Activated naive CD8-positive, alpha-beta T cell (primary cell): ENCODE measurements around the gene MEGF11.

Experiments used
- H3K27ac Mint-ChIP-seq: one replicate; pipeline ENCODE4 v1.8.0; 2021; ENCODE audit warnings: mixed read lengths
- H3K27me3 Mint-ChIP-seq: one replicate; pipeline ENCODE4 v1.8.0; 2021; ENCODE audit warnings: mixed read lengths
- H3K36me3 Mint-ChIP-seq: one replicate; pipeline ENCODE4 v1.8.0; 2021; ENCODE audit warnings: mixed read lengths
- H3K4me1 Mint-ChIP-seq: one replicate; pipeline ENCODE4 v1.8.0; 2021; ENCODE audit warnings: low read depth, mixed read lengths
- H3K4me3 Mint-ChIP-seq: one replicate; pipeline ENCODE4 v1.8.0; 2021; ENCODE audit warnings: mild to moderate bottlenecking, mixed read lengths
- H3K9me3 Mint-ChIP-seq: one replicate; pipeline ENCODE4 v1.8.0; 2021; ENCODE audit warnings: low read depth, mixed read lengths

MEGF11 gene

DNA sequence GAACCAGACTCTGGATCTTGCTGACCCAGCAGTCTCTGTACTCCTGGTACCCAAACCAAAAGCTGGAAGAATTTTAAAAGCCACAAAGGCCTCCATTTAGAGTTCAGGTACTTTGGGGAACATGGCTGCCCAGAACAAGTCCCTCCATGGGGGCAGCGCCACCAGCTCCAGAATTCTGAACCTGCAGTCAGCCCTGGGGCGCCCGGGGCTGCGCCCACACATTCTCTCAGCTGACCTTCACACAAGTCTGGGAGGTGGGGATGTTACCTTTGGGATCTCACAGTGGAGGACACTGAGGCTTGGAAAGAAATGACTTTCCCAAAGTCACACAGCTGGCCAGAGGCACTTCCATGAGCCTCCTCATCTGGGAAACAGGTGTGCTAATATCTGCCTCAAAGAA lies 229.4 kb downstream of the MEGF11 start:
- H3K9me3 Mint-ChIP-seq: no peaks in the 10 kb centered on the region
- no peaks in the 10 kb centered on the region for H3K4me1 Mint-ChIP-seq
- H3K27me3 Mint-ChIP-seq: no peaks in the 10 kb centered on the region
- no peak overlapping the region for H3K4me3 Mint-ChIP-seq
- no peak overlapping the region for H3K27ac Mint-ChIP-seq
- no peaks in the 10 kb centered on the region for H3K36me3 Mint-ChIP-seq

DNA sequence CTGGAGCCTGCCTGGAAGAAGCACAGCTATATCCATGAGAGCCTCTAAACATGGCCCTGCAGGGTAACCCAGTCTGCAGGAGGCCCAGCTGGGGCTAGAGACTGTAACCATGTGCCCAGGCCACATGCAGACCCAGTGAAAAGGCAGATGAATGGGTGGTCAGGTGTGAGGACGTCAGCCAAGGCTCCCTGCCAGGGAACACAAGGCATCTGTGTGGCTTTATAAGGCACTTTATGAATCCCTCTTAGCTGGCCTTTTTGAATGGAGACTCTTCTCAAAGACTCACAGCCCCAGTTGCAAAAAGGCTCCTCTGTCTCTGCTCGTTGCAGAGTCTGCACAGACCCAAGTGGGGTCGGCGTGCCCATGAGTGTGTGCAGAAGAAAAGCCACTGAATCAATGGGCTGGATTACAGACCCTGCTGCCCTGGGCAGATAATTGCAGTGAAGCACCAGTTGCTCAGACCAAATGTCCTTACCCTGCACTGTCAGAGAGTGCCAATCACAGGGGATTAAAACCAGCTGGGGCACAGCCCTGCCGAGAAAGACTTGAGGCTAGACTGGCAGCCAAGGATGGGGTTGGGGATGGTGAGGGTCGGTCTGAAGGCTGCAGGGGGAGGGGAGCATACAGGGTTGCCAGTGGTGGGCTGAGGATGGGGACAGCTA lies 230.1 kb downstream of the MEGF11 start:
- peaks cover 2% of the 10 kb centered on the region for H3K27me3 Mint-ChIP-seq
- H3K36me3 Mint-ChIP-seq: no peaks in the 10 kb centered on the region

DNA sequence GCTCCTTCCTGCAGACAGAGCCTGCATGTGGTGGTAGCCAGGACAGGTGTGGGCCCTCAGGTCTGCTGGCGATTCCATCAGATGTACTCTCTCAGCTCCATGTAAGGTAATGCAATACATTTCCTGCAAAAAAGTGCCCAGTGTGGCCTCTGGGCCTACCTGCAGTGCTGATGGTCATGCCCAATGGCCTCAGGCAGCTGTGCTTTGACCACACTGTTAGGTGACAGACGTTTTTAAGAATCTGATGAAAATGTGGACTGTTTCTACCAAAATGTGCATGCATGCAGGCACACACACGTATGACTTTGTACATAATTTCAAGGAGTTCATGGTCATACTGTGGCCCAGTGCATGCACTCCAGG lies 231.4 kb downstream of the MEGF11 start:
- Mint-ChIP-seq H3K9me3 (no peaks in the 10 kb centered on the region), H3K27me3 (peaks cover 6% of the 10 kb centered on the region), H3K36me3 (no peaks in the 10 kb centered on the region), H3K27ac (no peak overlapping the region), H3K4me1 (no peaks in the 10 kb centered on the region), H3K4me3 (no peak overlapping the region)

More for the DNA sequence above, 230.1 kb downstream of the MEGF11 start:
- no peak overlapping the region for H3K4me3 Mint-ChIP-seq
- H3K4me1 Mint-ChIP-seq: no peaks in the 10 kb centered on the region
- no peaks in the 10 kb centered on the region for H3K9me3 Mint-ChIP-seq
- no peak overlapping the region for H3K27ac Mint-ChIP-seq

DNA sequence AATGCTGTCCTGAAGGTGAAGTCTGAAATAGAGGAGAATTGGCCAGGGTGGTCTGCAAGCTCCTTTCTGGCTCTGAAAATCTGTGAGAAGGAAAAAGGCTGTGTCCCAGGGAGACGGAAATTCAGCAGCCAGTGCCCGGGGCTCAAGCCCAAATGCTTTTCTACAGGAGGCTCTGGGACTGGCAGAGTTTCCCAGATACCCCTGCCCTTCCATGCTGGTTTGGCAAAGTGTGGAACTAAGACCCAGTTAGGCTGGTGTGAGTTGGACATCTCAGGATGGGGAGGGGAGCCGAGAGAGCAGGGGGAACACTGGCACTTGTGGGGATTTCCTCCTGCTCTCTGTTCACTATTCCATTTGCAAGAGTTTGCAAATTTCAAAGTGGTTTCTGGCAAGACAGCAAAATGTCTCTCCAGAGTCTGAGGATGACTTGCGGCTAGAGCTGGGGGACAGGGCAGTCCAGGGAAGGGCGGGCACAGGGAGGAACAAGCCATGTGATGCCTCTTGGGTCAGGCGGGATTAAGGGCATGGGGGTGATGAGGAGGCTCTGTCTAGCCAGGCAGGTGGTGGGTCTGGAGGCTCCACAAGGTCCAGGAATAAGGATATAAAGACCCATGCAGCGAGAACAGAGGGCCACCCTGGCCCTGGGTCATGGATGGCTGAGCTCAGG lies 231.9 kb downstream of the MEGF11 start:
- H3K27me3 Mint-ChIP-seq: peaks cover 6% of the 10 kb centered on the region
- H3K27ac Mint-ChIP-seq: no peak overlapping the region

DNA sequence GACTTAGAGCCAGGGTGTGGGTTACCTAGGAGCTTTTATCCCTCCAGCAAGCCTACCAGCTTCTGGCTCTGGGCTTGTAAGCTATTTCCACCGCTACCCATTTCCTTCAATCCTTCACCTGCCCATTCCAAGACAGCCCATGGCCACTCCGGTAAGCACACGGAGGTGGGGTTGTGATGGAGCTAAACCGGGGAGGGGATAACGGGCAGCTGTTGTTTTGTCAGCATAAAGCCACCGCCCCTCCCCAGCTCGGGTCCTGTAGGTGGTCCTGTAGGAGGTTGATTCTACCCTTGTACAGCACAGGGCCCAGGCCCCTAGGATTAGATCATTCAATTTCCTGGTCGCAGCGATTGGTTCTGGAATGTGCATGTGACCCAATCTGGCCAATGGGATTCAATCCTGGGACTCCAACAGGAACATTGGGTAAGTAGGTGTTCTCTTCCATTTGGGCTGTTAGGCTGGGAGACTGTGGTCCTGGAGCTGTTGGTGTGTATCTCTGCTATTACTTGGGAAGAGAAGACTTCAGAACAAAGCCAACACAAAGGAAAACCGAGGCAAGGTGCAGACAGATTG lies 233.6 kb downstream of the MEGF11 start:
- H3K4me3 Mint-ChIP-seq: no peak overlapping the region
- H3K4me1 Mint-ChIP-seq: no peaks in the 10 kb centered on the region
- peaks cover 6% of the 10 kb centered on the region for H3K27me3 Mint-ChIP-seq
- no peak overlapping the region for H3K27ac Mint-ChIP-seq
- no peaks in the 10 kb centered on the region for H3K36me3 Mint-ChIP-seq
- H3K9me3 Mint-ChIP-seq: no peaks in the 10 kb centered on the region

More for the DNA sequence above, 231.9 kb downstream of the MEGF11 start:
- no peaks in the 10 kb centered on the region for H3K36me3 Mint-ChIP-seq
- no peak overlapping the region for H3K4me3 Mint-ChIP-seq
- no peaks in the 10 kb centered on the region for H3K4me1 Mint-ChIP-seq
- no peaks in the 10 kb centered on the region for H3K9me3 Mint-ChIP-seq

DNA sequence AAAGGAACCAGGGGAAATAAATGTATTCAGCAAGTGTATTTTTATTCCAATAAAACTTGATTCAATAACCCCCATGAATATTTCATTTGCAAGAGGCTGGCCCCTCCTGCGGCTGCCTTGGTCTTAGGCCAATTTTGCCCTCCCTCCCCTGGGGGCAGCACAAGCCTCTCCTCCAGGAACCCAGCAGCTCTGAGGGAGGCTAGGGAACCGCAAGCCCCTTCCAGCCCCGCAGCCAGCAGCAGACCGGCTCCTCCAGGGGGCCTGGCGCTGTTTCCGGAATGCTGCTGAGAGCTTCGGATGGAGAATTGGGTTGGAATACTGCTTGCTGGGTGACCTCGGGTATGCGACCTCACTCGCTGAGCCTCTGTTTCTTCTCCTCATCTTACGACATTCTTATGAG lies 234.2 kb downstream of the MEGF11 start:
- Mint-ChIP-seq H3K27ac (no peak overlapping the region), H3K4me3 (no peak overlapping the region), H3K36me3 (no peaks in the 10 kb centered on the region), H3K4me1 (no peaks in the 10 kb centered on the region), H3K27me3 (peaks cover 6% of the 10 kb centered on the region), H3K9me3 (no peaks in the 10 kb centered on the region)

DNA sequence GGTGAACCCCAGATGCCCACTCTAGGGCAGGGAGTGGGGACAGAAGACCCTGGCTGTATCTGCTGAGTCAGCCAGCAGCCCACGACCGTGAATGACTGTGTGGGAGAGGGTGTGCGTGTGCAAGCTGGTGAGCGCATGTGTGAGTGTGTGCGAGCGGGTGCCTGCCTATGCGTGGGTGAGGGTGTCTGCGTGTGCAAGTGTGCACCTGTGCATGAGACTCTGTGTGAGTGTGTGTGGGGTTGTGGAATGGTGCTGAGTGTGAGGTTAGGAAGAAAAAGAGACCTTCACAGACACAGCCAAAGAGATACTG lies 235.1 kb downstream of the MEGF11 start:
- Mint-ChIP-seq H3K9me3 (no peaks in the 10 kb centered on the region), H3K4me3 (no peak overlapping the region), H3K36me3 (no peaks in the 10 kb centered on the region), H3K27me3 (peaks cover 6% of the 10 kb centered on the region), H3K27ac (no peak overlapping the region), H3K4me1 (no peaks in the 10 kb centered on the region)

DNA sequence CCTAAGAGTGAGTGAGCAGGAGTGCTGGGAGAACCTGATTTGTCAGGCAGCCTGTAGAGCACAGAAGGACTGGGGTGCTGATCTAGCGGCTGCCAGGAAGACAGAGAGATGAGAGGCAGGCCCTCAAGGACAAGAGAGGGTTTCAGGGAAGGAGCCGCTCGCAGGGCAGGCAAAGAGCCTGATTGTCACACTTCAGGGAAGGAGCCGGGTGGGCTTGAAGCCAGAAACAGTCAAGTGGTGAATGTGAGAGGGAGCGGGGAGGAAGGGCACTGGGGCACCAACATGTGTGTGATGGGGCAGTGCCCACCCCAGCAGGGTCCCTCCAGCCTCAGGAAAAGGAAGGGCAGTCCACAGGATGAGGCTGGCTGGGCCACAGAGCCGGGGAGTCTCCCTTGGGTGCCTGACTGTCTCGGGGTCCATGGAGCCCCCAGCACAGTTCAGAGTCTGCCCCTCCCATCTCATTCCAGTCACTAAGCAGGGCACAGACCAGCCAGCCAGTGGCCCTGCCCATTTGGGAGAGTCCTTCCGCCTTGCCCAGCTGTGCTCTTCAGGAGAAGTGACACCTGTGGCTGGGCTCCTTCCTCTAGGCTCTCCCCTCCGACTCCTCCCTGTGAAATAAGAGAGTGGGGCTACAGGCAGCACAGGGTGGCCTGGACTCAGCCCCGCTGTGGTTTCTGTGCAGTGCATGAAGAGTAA lies 235.6 kb downstream of the MEGF11 start:
- Mint-ChIP-seq H3K4me3 (no peak overlapping the region), H3K4me1 (no peaks in the 10 kb centered on the region), H3K27me3 (peaks cover 6% of the 10 kb centered on the region), H3K27ac (no peak overlapping the region), H3K9me3 (no peaks in the 10 kb centered on the region), H3K36me3 (no peaks in the 10 kb centered on the region)

DNA sequence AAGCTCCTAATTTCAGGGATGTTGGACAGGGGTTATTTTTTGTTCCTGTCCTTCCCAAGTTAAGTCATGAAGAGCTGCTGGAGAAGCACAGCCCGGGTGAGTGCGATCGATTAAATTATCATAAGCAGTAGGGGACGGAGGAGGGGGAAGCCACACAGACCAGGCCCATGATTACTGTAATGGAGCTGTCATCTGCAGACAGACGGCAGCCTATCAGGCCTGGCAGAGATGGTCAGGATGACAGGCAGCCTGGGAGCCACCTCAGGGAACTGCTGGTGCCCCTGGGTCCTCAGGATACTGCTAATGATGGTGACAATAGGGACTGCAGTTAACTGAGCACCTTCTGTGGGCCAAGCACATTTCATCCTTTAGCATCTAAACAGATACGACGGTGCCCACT lies 236.6 kb downstream of the MEGF11 start:
- peaks cover 6% of the 10 kb centered on the region for H3K27me3 Mint-ChIP-seq
- no peak overlapping the region for H3K4me3 Mint-ChIP-seq
- no peaks in the 10 kb centered on the region for H3K36me3 Mint-ChIP-seq
- H3K27ac Mint-ChIP-seq: no peak overlapping the region
- H3K9me3 Mint-ChIP-seq: no peaks in the 10 kb centered on the region
- H3K4me1 Mint-ChIP-seq: no peaks in the 10 kb centered on the region

DNA sequence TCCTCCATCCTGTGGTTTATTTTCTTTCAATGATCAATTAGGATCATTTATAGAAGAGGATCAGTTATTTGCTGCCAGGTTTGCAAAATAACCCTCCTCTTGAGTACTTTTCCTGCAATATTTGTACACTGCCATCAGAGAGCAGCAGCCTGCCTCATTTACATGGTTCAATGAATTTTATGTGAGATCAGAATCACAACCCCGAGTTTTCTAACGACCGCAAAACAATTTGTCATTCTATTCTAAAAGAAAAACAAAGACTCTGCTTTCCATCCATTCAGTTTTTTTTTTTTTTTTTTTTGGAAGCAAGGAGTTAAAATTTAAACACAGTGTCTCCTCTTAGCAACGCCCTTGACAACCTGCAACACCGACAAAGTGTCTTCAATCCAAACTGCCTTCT lies 237.4 kb downstream of the MEGF11 start:
- Mint-ChIP-seq H3K4me3 (no peak overlapping the region), H3K27me3 (peaks cover 6% of the 10 kb centered on the region), H3K36me3 (no peaks in the 10 kb centered on the region), H3K4me1 (no peaks in the 10 kb centered on the region), H3K9me3 (no peaks in the 10 kb centered on the region), H3K27ac (no peak overlapping the region)

DNA sequence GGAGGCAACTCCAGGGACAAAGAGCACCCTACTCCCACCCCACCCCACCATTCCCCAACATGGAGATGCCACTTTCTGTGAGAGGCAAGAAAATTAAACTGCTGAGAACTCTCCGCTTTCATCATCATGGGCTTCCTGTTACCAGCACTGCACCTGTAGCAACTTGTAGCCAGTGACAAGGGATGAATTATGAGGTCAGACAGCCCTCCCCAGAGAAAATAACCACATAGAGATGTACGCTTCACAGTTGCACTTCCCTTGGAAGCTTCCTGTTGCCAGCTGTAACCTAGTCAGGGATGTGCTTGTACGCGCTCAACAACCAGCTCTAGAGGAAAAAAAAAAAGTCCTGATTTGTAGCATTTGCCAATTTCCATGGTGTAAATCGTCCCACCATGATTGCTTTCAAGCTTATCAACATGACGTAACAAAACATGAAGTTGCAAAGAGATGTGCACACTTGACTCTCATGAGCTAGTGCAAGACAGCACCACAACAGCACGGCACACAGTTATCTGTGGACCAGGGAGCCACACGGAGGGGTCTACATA lies 238.8 kb downstream of the MEGF11 start:
- Mint-ChIP-seq H3K27me3 (peaks cover 10% of the 10 kb centered on the region), H3K4me3 (no peak overlapping the region), H3K36me3 (no peaks in the 10 kb centered on the region), H3K9me3 (no peaks in the 10 kb centered on the region), H3K27ac (no peak overlapping the region), H3K4me1 (no peaks in the 10 kb centered on the region)

DNA sequence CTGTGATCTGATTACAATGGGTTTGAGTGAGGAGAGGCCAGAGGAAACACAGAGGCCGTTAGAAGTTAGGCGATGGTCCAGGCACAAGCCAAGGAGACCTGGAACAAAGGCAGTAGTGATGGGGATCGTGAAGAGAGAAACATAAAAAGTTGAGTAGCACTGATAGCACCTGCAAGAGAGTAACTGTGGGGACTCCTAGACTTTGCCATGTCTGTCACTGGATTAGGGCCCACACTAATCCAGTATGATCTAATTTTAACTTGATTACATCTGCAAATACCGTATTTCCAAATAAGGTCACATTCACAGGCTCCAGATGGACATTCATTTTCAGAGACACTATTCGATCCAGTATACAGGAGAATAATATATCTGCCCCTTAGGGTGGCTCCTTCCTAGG lies 239.5 kb downstream of the MEGF11 start:
- Mint-ChIP-seq H3K4me3 (no peak overlapping the region), H3K9me3 (no peaks in the 10 kb centered on the region)

DNA sequence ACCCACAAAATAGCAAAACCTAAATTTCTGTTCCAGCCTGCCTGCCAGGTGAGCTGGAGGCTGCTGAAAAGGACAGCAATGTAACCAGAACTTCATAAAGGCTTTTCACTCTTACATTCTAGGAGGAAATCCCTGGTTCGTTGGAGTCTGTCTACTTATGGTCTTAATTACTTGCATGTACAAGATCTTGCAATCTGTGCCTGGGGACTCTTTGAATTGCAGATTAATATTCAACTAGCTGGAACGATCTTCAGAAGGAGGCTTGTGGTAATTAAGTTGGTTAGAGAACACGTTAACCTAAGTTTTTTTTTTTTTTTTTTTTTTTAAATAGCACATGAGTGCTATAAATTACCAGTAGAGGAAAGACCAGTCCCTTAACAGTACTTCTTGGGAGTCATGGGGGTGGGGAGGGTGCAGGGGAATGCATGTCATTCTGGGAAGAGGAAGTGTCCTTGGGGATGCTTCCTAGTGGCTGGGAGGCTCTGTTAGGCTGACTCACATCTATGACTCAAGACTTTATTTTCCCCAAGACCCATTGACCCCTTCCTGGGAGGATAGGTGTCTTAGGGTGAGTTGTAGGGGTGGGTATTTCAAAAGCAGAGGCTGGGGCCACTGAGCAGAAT lies 244.5 kb downstream of the MEGF11 start:
- no peak overlapping the region for H3K27ac Mint-ChIP-seq

More for the DNA sequence above, 239.5 kb downstream of the MEGF11 start:
- Mint-ChIP-seq H3K27me3 (peaks cover 10% of the 10 kb centered on the region), H3K27ac (no peak overlapping the region), H3K36me3 (no peaks in the 10 kb centered on the region), H3K4me1 (no peaks in the 10 kb centered on the region)

DNA sequence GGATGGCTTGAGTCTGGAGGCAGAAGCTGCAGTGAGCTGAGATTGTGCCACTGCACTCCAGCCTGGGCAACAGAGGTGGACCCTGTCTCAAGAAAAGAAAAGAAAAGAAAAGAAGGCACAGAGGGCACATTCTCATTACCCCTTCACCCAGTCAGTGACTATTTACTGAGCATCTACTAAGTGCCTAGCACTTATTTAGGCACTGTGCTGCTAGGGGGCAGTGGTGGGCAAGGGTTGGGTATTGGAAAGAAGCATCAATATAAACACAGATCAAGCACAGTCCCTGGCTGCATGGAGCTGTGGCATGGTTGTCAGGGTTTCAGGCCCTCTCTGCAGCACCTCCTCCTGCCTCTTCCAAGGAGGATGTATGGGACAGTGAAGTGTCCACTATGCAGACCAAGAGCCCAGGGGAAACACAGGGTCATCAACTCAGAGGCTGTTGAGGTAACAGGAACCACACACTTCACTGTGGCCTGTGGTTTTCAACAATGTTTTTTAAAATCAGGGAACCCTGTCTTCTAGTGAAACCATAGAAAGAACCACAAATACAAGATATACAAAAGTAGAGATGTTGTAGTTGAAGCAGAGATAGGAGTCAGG lies 245.8 kb downstream of the MEGF11 start:
- Mint-ChIP-seq H3K36me3 (no peaks in the 10 kb centered on the region), H3K9me3 (no peaks in the 10 kb centered on the region), H3K4me3 (no peak overlapping the region), H3K27me3 (peaks cover 14% of the 10 kb centered on the region), H3K4me1 (no peaks in the 10 kb centered on the region), H3K27ac (no peak overlapping the region)

More for the DNA sequence above, 244.5 kb downstream of the MEGF11 start:
- peaks cover 14% of the 10 kb centered on the region for H3K27me3 Mint-ChIP-seq
- no peak overlapping the region for H3K4me3 Mint-ChIP-seq
- H3K36me3 Mint-ChIP-seq: no peaks in the 10 kb centered on the region
- no peaks in the 10 kb centered on the region for H3K9me3 Mint-ChIP-seq
- no peaks in the 10 kb centered on the region for H3K4me1 Mint-ChIP-seq
